Mesendoderm (in vitro differentiated cells): ENCODE measurements around the gene MAGEB4.

Experiments
- DNase-seq: peaks from one replicate; pipeline ENCODE4 v3.0.0; 2013
- H2AK5ac ChIP-seq: 2 replicates; pipeline ENCODE4 v1.6.1; 2013; ENCODE audit warnings: low read length, inconsistent platforms
- H2BK120ac ChIP-seq: 2 replicates; pipeline ENCODE4 v1.6.1; 2013; ENCODE audit warnings: low read depth, mild to moderate bottlenecking, low read length, moderate library complexity, mixed read lengths
- H2BK15ac ChIP-seq: replicated peaks from 2 replicates; pipeline ENCODE4 v1.6.1; 2013; ENCODE audit warnings: low read depth, mild to moderate bottlenecking, moderate library complexity
- H2BK5ac ChIP-seq: 2 replicates; pipeline ENCODE4 v1.6.1; 2013; ENCODE audit warnings: low read length, inconsistent platforms
- H3K18ac ChIP-seq: 2 replicates; pipeline ENCODE4 v1.6.1; 2013; ENCODE audit warnings: mild to moderate bottlenecking, low read length, mixed read lengths
- H3K23ac ChIP-seq: one replicate; pipeline ENCODE4 v1.6.1; 2013; ENCODE audit warnings: low read length
- H3K27ac ChIP-seq: 2 replicates; pipeline ENCODE4 v1.5.1; 2013; ENCODE audit warnings: low read depth, mild to moderate bottlenecking, inconsistent platforms, low read length, moderate library complexity
- H3K27me3 ChIP-seq: 2 replicates; pipeline ENCODE4 v1.6.1; 2013; ENCODE audit warnings: low read length, control low read depth, mild to moderate bottlenecking, inconsistent platforms; ENCODE audit not compliant: insufficient read depth, poor library complexity
- H3K36me3 ChIP-seq: 2 replicates; pipeline ENCODE4 v1.6.1; 2013; ENCODE audit warnings: low read length, inconsistent platforms; ENCODE audit not compliant: control insufficient read depth, insufficient read depth
- H3K4ac ChIP-seq: one replicate; pipeline ENCODE4 v1.6.1; 2013; ENCODE audit warnings: low read depth, mild to moderate bottlenecking, low read length, moderate library complexity
- H3K4me1 ChIP-seq: 2 replicates; pipeline ENCODE4 v1.6.1; 2013; ENCODE audit warnings: low read depth, low read length, inconsistent platforms; ENCODE audit not compliant: control insufficient read depth
- H3K4me2 ChIP-seq: 2 replicates; pipeline ENCODE4 v1.6.1; 2013; ENCODE audit warnings: low read length
- H3K4me3 ChIP-seq: 2 replicates; pipeline ENCODE4 v1.5.1; 2013; ENCODE audit warnings: mild to moderate bottlenecking, low read length
- H3K56ac ChIP-seq: one replicate; pipeline ENCODE4 v1.6.1; 2013; ENCODE audit warnings: low read length
- H3K79me1 ChIP-seq: 2 replicates; pipeline ENCODE4 v1.6.1; 2013; ENCODE audit warnings: low read length, inconsistent platforms
- H3K79me2 ChIP-seq: 2 replicates; pipeline ENCODE4 v1.6.1; 2013; ENCODE audit warnings: mild to moderate bottlenecking, low read length; ENCODE audit not compliant: control insufficient read depth, insufficient read depth
- H3K9ac ChIP-seq: 2 replicates; pipeline ENCODE4 v1.6.1; 2013; ENCODE audit warnings: low read length, inconsistent platforms
- H4K5ac ChIP-seq: one replicate; pipeline ENCODE4 v1.6.1; 2013; ENCODE audit warnings: low read length
- H4K8ac ChIP-seq: one replicate; pipeline ENCODE4 v1.6.1; 2013; ENCODE audit warnings: low read depth, mild to moderate bottlenecking, control low read depth, low read length, moderate library complexity
- WGBS: extraction: QIAGEN DNeasy Blood & Tissue Kit; methylation state at CpG from one replicate; pipeline ENCODE4 v1.1.7; 2013; ENCODE audit warnings: low lambda C conversion rate, missing lambda C conversion rate; ENCODE audit not compliant: insufficient coverage; ENCODE audit errors: extremely low coverage; 5-methylcytosine and 5-hydroxymethylcytosine counted together

The MAGEB4 gene

DNA sequence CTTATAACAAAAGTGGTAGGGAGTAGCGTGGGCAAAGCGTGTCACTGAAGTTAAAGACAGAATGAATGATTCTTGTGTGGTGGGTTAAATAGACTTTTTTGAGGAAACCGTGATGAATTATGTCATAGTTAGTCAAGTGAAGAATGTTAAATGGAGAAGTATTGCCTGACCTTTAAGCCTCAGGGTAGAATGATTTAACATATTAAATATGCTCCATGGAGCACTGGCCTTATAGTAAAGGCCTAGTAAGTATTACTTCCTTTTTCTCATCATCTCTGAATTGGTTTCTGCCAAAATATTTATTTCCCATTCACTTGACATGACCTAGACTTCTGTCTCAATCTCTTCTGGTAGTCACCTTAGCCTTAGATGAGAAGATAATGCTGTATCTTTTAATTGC, 28.8 kb downstream of the MAGEB4 start:
- no peaks in the 10 kb centered on the region for H3K4me1 ChIP-seq
- no peak overlapping the region for H2BK5ac ChIP-seq
- no peak overlapping the region for H3K56ac ChIP-seq
- no peak overlapping the region for H4K8ac ChIP-seq
- no peak for DNase-seq
- H3K4me3 ChIP-seq, result no peak overlapping the region
- H3K27me3 ChIP-seq, result no peaks in the 10 kb centered on the region
- H3K36me3 ChIP-seq, result no peaks in the 10 kb centered on the region
- H3K4ac ChIP-seq, result no peak overlapping the region
- no peak overlapping the region for H2BK120ac ChIP-seq
- no peak overlapping the region for H3K9ac ChIP-seq
- H3K23ac ChIP-seq, result no peak overlapping the region
- no peak overlapping the region for H2BK15ac ChIP-seq
- H3K4me2 ChIP-seq, result no peak overlapping the region
- H3K18ac ChIP-seq, result no peak overlapping the region
- no peak overlapping the region for H4K5ac ChIP-seq
- H3K27ac ChIP-seq, result no peak overlapping the region
- H2AK5ac ChIP-seq, result no peak overlapping the region
- H3K79me1 ChIP-seq, result no peaks in the 10 kb centered on the region
- no CpG with 5 or more reads among the region's 3 CpGs for WGBS
- H3K79me2 ChIP-seq, result no peaks in the 10 kb centered on the region

DNA sequence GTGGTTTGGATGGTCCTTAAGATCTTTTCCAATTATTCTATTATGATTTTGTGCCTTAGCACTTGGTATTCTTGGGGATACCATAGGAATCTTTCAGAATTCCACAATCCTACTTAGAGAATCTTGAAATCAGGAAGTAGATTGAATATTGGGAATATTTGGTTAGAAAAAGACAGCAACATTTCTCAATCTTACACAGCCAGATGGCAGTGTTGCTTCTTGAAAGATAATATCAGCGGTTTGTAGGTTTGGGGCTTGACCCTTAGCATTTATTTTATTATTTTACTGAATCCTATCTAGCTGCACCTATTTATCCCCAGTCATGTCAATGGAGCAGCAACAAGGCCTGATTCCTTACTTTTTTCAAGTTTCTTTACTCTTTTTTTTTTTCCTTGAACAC, 33.7 kb downstream of the MAGEB4 start:
- no CpG with 5 or more reads among the region's 1 CpG for WGBS

DNA sequence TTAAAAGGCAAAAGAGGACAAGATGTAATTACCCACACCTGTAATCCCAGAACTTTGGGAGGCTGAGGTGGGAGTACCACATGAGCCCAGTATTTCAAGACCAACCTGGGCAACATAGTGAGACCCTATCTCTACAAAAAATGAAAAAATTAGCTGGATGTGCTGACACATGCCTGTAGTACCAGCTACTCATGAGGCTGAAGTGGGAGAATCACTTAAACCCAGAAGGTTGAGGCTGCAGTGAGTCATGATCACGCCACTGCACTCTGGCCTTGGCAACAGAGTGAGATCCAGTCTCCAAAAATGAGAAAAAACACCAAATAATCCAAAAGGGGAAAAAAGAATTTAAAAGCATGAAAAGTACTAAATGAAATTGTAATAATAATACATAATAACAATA, 36.6 kb downstream of the MAGEB4 start:
- Histone ChIP-seq H4K8ac (no peak overlapping the region), H2BK15ac (no peak overlapping the region), H3K18ac (no peak overlapping the region), H3K27me3 (no peaks in the 10 kb centered on the region), H3K56ac (no peak overlapping the region), H3K23ac (no peak overlapping the region), H3K4ac (no peak overlapping the region), H3K79me2 (no peaks in the 10 kb centered on the region), H3K79me1 (no peaks in the 10 kb centered on the region), H3K4me1 (no peaks in the 10 kb centered on the region), H4K5ac (no peak overlapping the region), H3K27ac (no peak overlapping the region), H2BK5ac (no peak overlapping the region), H2AK5ac (no peak overlapping the region), H3K4me2 (no peak overlapping the region), H3K9ac (no peak overlapping the region), H2BK120ac (no peak overlapping the region), H3K36me3 (no peaks in the 10 kb centered on the region), H3K4me3 (no peak overlapping the region)
- no peak for DNase-seq
- WGBS, result no CpG with 5 or more reads among the region's 1 CpG

More for the DNA sequence above, 33.7 kb downstream of the MAGEB4 start:
- Histone ChIP-seq H3K4me1 (no peaks in the 10 kb centered on the region), H3K23ac (no peak overlapping the region), H3K4me3 (no peak overlapping the region), H3K79me1 (no peaks in the 10 kb centered on the region), H2AK5ac (no peak overlapping the region), H3K27me3 (no peaks in the 10 kb centered on the region), H3K56ac (no peak overlapping the region), H3K9ac (no peak overlapping the region), H3K4ac (no peak overlapping the region), H4K8ac (no peak overlapping the region), H2BK120ac (no peak overlapping the region), H3K18ac (no peak overlapping the region), H3K79me2 (no peaks in the 10 kb centered on the region), H2BK5ac (no peak overlapping the region), H3K36me3 (no peaks in the 10 kb centered on the region), H4K5ac (no peak overlapping the region), H3K27ac (no peak overlapping the region), H2BK15ac (no peak overlapping the region), H3K4me2 (no peak overlapping the region)
- peak; percentile 16 for DNase-seq

DNA sequence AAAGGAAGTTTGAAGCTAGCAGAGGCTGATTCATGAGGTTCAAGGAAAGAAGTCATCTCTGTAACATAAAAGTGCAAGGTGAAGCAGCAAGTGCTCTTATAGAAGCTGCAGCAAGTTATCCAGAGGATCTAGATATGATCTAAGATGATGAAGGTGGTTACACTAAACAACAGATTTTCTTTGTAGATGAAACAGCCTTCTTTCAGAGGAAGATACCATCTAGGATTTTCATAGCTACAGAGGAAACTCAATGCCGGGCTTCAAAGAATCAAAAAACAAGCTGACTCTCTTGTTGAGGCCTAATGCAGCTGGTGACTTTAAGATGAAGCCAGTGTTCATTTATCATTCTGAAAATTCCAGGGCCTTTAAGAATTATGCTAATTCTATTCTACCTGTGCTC, 38.6 kb downstream of the MAGEB4 start:
- Histone ChIP-seq H3K9ac (no peak overlapping the region), H2AK5ac (no peak overlapping the region), H2BK120ac (no peak overlapping the region), H3K4me3 (no peak overlapping the region), H3K23ac (no peak overlapping the region), H3K18ac (no peak overlapping the region), H3K4me1 (no peaks in the 10 kb centered on the region), H3K79me1 (no peaks in the 10 kb centered on the region), H3K4me2 (no peak overlapping the region), H3K79me2 (no peaks in the 10 kb centered on the region), H2BK15ac (no peak overlapping the region), H3K56ac (no peak overlapping the region), H2BK5ac (no peak overlapping the region), H4K8ac (no peak overlapping the region), H4K5ac (no peak overlapping the region), H3K27ac (no peak overlapping the region), H3K27me3 (no peaks in the 10 kb centered on the region), H3K36me3 (no peaks in the 10 kb centered on the region), H3K4ac (no peak overlapping the region)
- no peak for DNase-seq
- WGBS, result no CpG with 5 or more reads among the region's 1 CpG

DNA sequence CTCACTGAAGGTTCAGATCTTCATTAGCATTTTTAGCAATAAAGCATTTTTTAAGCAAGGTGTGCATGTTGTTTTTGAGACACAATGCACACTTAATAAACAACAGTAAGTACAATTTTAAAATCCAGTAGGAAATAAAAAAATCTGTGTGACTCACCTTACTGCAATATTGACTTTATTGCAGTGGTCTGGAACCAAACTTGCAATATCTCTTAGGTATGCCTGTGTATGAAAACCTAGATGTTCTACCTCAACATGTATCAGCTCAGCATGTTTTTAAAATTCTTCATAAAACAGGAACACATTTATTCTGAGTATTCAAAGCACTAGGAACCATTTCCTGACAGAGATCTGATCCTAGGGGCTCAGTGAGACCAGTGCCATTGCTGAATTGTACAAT, 40.7 kb downstream of the MAGEB4 start:
- H3K4me2 ChIP-seq, result no peak overlapping the region
- H3K18ac ChIP-seq, result no peak overlapping the region
- H4K8ac ChIP-seq, result no peak overlapping the region
- no peaks in the 10 kb centered on the region for H3K36me3 ChIP-seq
- H3K23ac ChIP-seq, result no peak overlapping the region
- H3K79me1 ChIP-seq, result no peaks in the 10 kb centered on the region
- no peak overlapping the region for H3K4ac ChIP-seq
- H2BK15ac ChIP-seq, result no peak overlapping the region
- no peaks in the 10 kb centered on the region for H3K4me1 ChIP-seq
- no peak for DNase-seq
- H4K5ac ChIP-seq, result no peak overlapping the region
- H3K9ac ChIP-seq, result no peak overlapping the region
- no peak overlapping the region for H3K56ac ChIP-seq
- no peaks in the 10 kb centered on the region for H3K79me2 ChIP-seq
- H2AK5ac ChIP-seq, result no peak overlapping the region
- H3K27ac ChIP-seq, result no peak overlapping the region
- no peak overlapping the region for H2BK5ac ChIP-seq
- no peaks in the 10 kb centered on the region for H3K27me3 ChIP-seq
- H3K4me3 ChIP-seq, result no peak overlapping the region
- H2BK120ac ChIP-seq, result no peak overlapping the region

DNA sequence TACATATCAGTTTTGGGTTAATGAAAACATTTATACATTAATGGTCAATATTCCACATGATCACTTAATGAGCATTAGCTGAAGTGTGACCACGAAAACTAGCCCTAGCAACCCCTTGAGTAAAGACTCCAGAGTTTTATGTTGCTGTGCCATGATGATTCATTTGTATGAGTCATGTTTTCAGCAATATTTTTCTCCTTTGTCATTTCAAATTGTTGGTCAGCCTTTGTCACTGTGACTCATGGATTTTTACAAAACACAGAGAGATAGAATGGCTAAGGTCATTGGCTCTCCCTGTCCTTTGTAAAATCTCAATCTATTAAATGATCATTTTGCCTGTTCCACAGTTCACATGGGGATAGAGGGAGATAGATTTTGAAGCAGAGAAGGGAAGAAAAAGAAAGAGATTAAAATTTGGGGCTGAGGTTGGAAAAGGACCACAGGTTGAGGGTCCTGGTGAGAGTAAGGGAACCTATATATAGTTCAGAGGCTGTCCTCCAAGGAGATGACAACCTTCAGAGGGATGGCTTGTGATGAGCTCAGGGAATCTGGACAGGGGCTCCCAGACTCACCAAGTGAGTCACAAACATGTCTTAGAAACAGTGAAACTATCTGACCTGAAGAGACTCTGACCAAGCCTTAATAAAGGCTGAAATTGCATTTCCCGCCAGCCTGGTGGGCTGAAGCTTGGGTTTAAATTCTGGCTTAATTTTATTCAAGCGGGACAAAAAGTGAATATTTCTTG, 41.8 kb downstream of the MAGEB4 start:
- Histone ChIP-seq H3K4me3 (no peak overlapping the region), H3K56ac (no peak overlapping the region), H3K18ac (peak overlapping the region; percentile 60), H2BK120ac (no peak overlapping the region), H2BK5ac (no peak overlapping the region), H3K4ac (no peak overlapping the region), H3K9ac (no peak overlapping the region), H3K4me1 (no peaks in the 10 kb centered on the region), H3K79me2 (no peaks in the 10 kb centered on the region), H3K79me1 (no peaks in the 10 kb centered on the region), H4K8ac (no peak overlapping the region), H2BK15ac (no peak overlapping the region), H3K27me3 (no peaks in the 10 kb centered on the region), H3K27ac (no peak overlapping the region), H3K4me2 (no peak overlapping the region), H3K23ac (no peak overlapping the region), H2AK5ac (no peak overlapping the region), H3K36me3 (no peaks in the 10 kb centered on the region), H4K5ac (no peak overlapping the region)
- DNase-seq, result peak; percentile 64
- no CpG with 5 or more reads among the region's 3 CpGs for WGBS
